T-helper 17 cell (primary cell): Measurements from ENCODE around the gene SNX3. TPM values are rescaled to one million over a fixed set of nuclear protein-coding genes. Genes with fewer than 3 reads are reported as not detected.
"Not testable (repeated sequence)": the region's sequence is repeated elsewhere in the genome, so short reads cannot be mapped to it uniquely, and the experiment has no call there.

Experiments
- ATAC-seq: fragments of 150-1000 bp; cut with Tn5 transposase; 2 replicates; pipeline ENCODE4 v1.10.0; 2021; ENCODE audit warnings: mild to moderate bottlenecking, moderate library complexity
- DNase-seq, 3 donors: peaks; one replicate each; pipeline versions ENCODE4 v3.0.0 to v3.0.0-alpha.2; 2020 to 2021
- H3K9me3 ChIP-seq: one replicate; pipeline ENCODE4 v1.7.0; 2013; ENCODE audit warnings: low read length, mild to moderate bottlenecking; ENCODE audit not compliant: control insufficient read depth, poor library complexity, severe bottlenecking
- H3K27ac Mint-ChIP-seq: one replicate; pipeline ENCODE4 v1.8.0; 2022; ENCODE audit warnings: mild to moderate bottlenecking, moderate library complexity, mixed read lengths
- H3K27me3 Mint-ChIP-seq: one replicate; pipeline ENCODE4 v1.8.0; 2022; ENCODE audit warnings: mixed read lengths
- H3K36me3 Mint-ChIP-seq: one replicate; pipeline ENCODE4 v1.8.0; 2022; ENCODE audit warnings: low read depth, mixed read lengths
- H3K4me1 Mint-ChIP-seq: one replicate; pipeline ENCODE4 v1.8.0; 2022; ENCODE audit warnings: mild to moderate bottlenecking, mixed read lengths
- H3K4me3 Mint-ChIP-seq: one replicate; pipeline ENCODE4 v1.8.0; 2022; ENCODE audit warnings: mild to moderate bottlenecking, moderate library complexity, mixed read lengths
- total RNA-seq, 4 donors: library from RNA in 2 of 4; stranded (reverse) in 2 of 4; gene quantifications; one replicate each; pipeline ENCODE4 v1.2.3 and lab custom pipeline; 2022 to 2026

SNX3 gene
- total RNA-seq, 2 donors from 2014 or later, result 51.5 to 52.3 TPM

DNA sequence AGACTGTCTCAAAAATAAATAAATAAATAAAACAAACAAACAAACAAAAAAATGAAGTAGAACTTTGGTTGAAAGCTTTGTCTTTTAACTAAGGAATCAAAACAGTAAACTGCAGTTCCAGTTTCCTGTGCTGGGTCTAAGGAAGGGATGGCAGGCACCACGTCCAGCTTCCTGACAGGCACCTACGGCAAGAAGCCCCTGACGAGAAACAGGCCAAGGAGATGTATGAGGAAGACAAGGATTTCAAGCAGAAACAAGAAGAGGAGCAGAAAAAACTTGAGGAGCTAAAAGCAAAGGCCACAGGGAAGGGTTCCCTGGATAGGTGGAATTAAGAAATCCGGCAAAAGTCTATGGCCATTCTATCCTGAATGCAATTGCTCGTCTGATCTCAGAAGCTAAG is 8.8 kb downstream of the SNX3 start:
- Mint-ChIP-seq H3K36me3 (no peaks in the 10 kb centered on the region), H3K4me1 (peaks cover 36% of the 10 kb centered on the region), H3K27ac (no peak overlapping the region)

DNA sequence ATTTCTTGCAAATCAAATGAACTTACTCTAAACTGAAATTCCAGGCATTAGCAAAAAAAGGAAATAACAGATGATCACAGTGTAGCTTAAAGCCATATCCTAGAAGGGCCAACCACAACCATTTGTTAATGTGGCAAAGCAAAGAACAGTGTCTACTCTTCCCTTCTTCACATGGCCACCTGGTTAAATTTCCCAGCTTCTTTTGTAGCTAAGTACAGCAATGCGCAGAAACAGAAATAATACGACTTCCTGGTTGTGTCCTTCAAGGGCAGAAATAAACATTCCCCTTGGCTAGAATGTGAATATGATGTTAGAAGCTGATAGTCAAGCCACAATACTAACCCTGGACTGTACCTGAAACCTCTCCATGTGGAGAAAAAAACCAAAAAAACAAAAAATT is 9.6 kb downstream of the SNX3 start:
- no peak overlapping the region for H3K27ac Mint-ChIP-seq
- H3K36me3 Mint-ChIP-seq, result no peaks in the 10 kb centered on the region
- no peaks in the 10 kb centered on the region for H3K9me3 ChIP-seq
- ATAC-seq, result no peak
- H3K27me3 Mint-ChIP-seq, result no peaks in the 10 kb centered on the region
- no peak for DNase-seq
- H3K4me1 Mint-ChIP-seq, result peaks cover 31% of the 10 kb centered on the region
- no peak overlapping the region for H3K4me3 Mint-ChIP-seq

More for the DNA sequence above, 8.8 kb downstream of the SNX3 start:
- Mint-ChIP-seq H3K27me3 (no peaks in the 10 kb centered on the region), H3K4me3 (no peak overlapping the region)
- DNase-seq (no peak), ATAC-seq (no peak)
- H3K9me3 ChIP-seq, result no peaks in the 10 kb centered on the region

DNA sequence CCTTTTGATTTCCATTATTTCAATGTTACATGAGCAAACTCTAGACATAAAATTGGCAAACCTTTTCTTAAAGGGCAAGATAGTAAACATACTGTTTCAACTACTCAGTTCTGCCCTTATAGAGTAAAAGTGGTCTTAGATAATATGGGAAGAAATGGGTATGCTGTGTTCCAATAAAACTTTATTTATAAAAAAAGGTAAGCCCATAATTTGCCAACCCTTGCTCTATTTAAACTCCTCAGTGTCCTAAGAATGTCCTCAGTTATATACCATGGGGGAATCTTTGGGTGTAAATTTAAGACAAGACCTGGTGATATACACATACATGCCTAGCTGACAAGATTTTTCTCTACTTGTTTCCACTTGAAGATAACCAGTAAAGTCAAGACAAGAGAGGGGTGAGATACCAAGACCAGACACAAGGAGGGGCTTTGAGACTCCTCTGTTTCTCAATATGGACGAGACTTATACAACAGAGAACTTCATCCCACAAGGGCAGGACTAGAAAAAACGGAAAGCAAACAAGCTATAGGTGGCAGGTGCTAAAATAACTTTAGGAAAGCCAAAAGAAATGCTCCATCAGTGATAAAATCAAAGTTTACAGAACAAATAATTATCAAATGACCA is 10.5 kb downstream of the SNX3 start:
- H3K27me3 Mint-ChIP-seq, result no peaks in the 10 kb centered on the region
- ATAC-seq (no peak), DNase-seq (no peak)
- H3K27ac Mint-ChIP-seq, result no peak overlapping the region
- H3K4me1 Mint-ChIP-seq, result peaks cover 31% of the 10 kb centered on the region
- H3K36me3 Mint-ChIP-seq, result no peaks in the 10 kb centered on the region
- no peaks in the 10 kb centered on the region for H3K9me3 ChIP-seq
- no peak overlapping the region for H3K4me3 Mint-ChIP-seq

DNA sequence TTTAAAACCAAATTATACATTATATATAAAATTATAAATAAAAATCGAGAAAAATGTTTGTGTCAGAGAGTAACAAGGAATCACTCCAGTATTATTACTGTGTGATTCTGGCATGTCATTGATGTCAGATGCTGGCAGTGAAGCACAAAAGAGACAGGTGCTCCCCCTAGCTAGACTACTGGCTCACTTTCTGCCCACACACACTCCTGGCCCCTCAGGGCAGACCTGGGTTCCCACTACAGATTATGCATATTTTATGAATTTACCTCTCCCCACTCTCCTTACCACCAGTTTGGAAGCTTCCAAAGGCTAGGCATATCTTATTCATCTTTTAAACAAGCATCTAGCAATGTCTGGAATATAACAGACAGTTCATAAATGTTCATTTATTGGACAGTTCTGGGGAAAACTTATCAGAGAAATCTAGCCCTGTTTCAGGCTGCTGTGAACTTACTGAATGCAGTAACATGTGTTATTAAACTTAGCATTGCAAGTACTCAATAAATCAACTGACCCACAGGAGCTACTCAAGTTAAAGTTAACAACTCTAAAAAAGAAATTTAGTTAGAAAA is 12.8 kb downstream of the SNX3 start:
- H3K27ac Mint-ChIP-seq, result no peak overlapping the region
- H3K36me3 Mint-ChIP-seq, result no peaks in the 10 kb centered on the region
- H3K4me1 Mint-ChIP-seq, result peaks cover 19% of the 10 kb centered on the region
- no peak overlapping the region for H3K4me3 Mint-ChIP-seq
- H3K9me3 ChIP-seq, result no peaks in the 10 kb centered on the region
- ATAC-seq (no peak), DNase-seq (no peak)
- H3K27me3 Mint-ChIP-seq, result no peaks in the 10 kb centered on the region

DNA sequence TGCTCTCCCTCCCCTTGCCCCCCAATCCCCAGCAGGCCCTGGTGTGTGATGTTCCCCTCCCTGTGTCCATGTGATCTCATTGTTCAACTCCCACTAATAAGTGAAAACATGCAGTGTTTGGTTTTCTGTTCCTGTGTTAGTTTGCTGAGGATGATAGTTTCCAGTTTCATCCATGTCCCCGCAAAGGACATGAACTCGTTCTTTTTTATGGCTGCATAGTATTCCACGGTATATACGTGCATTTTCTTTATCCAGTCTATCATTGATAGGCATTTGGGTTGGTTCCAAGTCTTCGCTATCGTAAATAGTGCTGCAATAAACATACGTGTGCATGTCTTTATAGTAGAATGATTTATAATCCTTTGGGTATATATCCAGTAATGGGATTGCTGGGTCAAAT is 15.7 kb downstream of the SNX3 start:
- ATAC-seq, H3K27ac Mint-ChIP-seq, H3K4me3 Mint-ChIP-seq, H3K9me3 ChIP-seq, H3K27me3 Mint-ChIP-seq, H3K36me3 Mint-ChIP-seq, H3K4me1 Mint-ChIP-seq, DNase-seq: not testable (repeated sequence)

DNA sequence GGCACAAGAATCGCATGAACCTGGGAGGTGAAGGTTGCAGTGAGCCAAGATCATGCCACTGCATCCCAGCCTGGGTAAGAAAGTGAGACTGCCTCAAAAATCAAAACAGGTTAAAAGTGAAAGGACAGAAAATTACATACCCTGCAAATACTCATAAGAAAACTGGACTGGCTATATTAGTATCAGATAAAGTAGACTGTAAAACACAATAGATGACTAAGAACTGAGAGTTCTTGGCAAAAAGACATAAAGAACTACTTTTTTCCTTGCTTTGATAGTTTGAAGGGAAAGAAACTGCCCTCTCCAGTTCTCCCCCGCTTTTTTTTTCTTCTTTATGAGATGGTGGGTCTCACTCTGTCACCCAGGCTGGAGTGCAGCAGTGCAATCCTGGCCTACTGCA is 17.0 kb downstream of the SNX3 start:
- no peaks in the 10 kb centered on the region for H3K9me3 ChIP-seq
- Mint-ChIP-seq H3K4me1 (peaks cover 12% of the 10 kb centered on the region), H3K27me3 (no peaks in the 10 kb centered on the region), H3K27ac (no peak overlapping the region), H3K4me3 (no peak overlapping the region), H3K36me3 (no peaks in the 10 kb centered on the region)
- no peak for ATAC-seq
- no peak for DNase-seq

DNA sequence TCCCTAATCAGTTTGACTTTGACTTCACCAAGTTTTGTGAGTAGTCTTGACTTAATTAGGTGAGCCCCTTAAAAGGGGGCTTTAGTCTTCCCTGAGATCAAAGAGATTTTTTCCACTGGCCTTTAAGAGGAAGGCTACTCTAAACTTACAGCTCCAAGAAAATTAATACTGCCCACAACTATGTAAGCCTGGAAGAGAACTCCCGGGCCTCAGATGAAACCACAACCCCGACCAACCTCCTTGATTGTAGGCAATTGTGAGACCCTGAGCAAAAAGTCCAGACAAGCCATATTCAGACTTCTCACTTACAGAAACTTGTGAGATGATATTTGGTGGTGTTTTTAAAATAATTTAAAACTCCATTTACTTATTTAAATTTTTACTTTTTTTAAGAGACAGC is 18.1 kb downstream of the SNX3 start:
- Mint-ChIP-seq H3K4me3 (no peak overlapping the region), H3K27ac (no peak overlapping the region), H3K4me1 (peaks cover 10% of the 10 kb centered on the region), H3K27me3 (no peaks in the 10 kb centered on the region), H3K36me3 (no peaks in the 10 kb centered on the region)
- ATAC-seq (no peak), DNase-seq (no peak)
- no peaks in the 10 kb centered on the region for H3K9me3 ChIP-seq

DNA sequence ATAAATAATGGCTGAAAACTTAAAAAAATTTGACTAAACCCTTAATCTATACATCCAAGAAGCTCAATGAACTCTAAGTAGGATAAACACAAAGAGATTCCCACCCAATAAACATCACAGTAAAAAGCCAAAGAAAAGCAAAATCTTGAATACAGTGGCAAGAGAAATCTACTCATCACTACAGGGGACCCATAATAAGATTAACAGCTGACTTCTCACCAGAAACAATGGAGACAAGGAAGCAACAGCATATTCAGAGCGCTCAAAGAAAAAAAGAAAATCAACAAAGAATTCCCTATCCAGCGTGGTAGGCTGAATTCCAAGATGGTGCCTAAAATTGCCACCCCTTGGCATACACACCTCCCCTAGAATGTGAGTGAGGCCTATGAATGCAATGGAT is 18.6 kb downstream of the SNX3 start:
- H3K27me3 Mint-ChIP-seq, result no peaks in the 10 kb centered on the region

DNA sequence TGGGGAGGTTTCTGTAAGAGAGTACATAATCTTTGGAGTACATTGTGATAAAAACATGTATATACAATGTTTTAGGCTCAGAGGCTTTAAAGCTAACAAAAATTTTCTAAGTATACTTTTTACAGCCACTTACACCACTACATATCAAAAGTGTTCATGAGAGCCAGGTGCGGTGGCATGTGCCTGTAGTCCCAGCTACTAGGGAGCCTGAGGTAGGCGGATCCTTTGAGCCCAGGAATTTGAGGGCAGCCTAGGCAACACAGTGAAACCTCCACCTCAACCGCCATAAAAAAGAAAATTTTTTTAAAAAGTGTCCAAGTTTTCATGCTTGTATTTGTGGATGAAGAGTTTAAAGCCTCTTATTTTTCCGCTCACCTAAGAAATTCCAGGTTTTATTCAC is 22.5 kb downstream of the SNX3 start:
- DNase-seq (no peak), ATAC-seq (no peak)
- no peaks in the 10 kb centered on the region for H3K27me3 Mint-ChIP-seq
- no peak overlapping the region for H3K27ac Mint-ChIP-seq
- H3K36me3 Mint-ChIP-seq, result no peaks in the 10 kb centered on the region
- H3K4me3 Mint-ChIP-seq, result no peak overlapping the region
- H3K9me3 ChIP-seq, result no peaks in the 10 kb centered on the region
- peaks cover 12% of the 10 kb centered on the region for H3K4me1 Mint-ChIP-seq

More for the DNA sequence above, 18.6 kb downstream of the SNX3 start:
- Mint-ChIP-seq H3K4me1 (peaks cover 10% of the 10 kb centered on the region), H3K27ac (no peak overlapping the region), H3K36me3 (no peaks in the 10 kb centered on the region), H3K4me3 (no peak overlapping the region)
- ATAC-seq (no peak), DNase-seq (no peak)
- no peaks in the 10 kb centered on the region for H3K9me3 ChIP-seq

DNA sequence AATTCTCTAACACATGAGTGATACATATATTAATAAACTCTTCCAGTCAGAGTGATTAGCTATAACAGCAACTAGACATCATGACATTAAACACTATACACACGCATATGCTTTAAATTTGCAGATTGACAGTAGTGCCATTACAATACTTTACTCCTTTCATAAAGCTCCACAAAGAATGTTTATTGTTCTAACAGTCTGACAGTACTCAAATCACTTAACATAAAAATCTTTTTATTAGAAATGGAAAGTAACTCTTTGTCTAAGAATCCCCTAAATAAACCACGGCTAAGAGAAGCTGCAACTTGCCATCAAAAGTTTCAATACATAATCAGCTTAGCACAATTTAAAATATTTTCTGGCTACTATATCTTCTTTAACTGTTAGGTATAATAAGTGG is 24.0 kb downstream of the SNX3 start:
- Mint-ChIP-seq H3K36me3 (no peaks in the 10 kb centered on the region), H3K4me1 (peaks cover 14% of the 10 kb centered on the region), H3K27me3 (no peaks in the 10 kb centered on the region), H3K27ac (no peak overlapping the region), H3K4me3 (no peak overlapping the region)
- no peak for DNase-seq
- no peaks in the 10 kb centered on the region for H3K9me3 ChIP-seq
- ATAC-seq, result no peak

DNA sequence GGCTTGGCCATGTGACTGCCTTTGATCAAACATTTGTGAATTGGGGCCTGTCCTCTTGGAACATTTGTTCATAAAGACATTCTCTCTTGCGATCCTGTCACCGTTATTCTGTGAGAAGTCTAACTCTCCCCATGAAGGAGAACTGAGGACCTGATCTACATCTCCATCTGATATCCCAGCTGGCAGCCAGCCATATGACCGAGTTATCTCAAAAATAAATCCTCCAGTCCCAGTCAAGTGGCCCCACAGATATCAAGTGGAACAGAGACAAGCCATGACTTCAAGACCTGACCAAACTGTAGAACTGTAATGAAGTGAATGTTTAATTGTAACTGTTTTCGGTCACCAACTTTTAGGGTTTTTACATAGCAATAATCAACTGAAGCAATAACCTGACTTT is 25.7 kb downstream of the SNX3 start:
- no peak for ATAC-seq
- Mint-ChIP-seq H3K27ac (no peak overlapping the region), H3K4me1 (peaks cover 19% of the 10 kb centered on the region), H3K27me3 (no peaks in the 10 kb centered on the region), H3K36me3 (no peaks in the 10 kb centered on the region), H3K4me3 (no peak overlapping the region)
- DNase-seq, result no peak
- no peaks in the 10 kb centered on the region for H3K9me3 ChIP-seq

DNA sequence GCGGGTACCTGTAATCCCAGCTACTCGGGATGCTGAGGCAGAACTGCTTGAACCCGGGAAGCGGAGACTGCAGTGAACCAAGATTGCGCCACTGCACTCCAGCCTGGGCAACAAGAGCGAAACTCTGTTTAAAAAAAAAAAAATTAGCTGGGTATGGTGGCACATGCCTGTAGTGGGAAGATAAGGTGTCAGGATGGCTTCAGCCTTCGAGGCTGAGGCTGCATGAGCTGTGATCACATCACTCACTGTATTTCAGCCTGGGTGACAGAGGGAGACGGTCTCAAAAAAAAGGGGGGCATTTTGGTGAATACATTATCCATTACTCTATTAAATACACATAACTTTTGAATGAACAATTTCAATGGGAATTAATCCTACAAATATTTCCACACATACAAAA is 32.4 kb downstream of the SNX3 start:
- no peak overlapping the region for H3K27ac Mint-ChIP-seq
- no peaks in the 10 kb centered on the region for H3K9me3 ChIP-seq
- ATAC-seq, result no peak

DNA sequence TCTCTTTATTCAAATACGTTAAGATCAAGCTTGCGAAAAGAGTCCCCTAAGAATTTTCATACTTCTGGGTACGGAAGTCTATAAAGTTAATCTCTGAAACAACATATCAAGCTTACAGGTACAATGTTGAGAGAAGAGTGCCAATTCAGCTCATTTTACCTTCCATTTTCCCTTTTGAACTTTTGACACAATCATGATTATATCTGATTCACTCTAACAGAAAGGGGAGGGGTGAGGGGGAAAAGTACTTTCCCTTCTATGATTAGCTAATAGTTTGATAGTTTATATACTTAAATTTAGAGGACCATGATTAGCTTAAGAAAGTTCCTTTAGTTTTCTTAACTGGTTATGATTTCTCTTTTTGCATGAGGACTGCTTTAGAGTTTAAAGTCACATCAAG is 33.5 kb downstream of the SNX3 start:
- H3K4me3 Mint-ChIP-seq, result no peak overlapping the region
- no peak for DNase-seq
- no peaks in the 10 kb centered on the region for H3K9me3 ChIP-seq
- H3K36me3 Mint-ChIP-seq, result peaks cover 3% of the 10 kb centered on the region
- H3K4me1 Mint-ChIP-seq, result peaks cover 21% of the 10 kb centered on the region
- no peak overlapping the region for H3K27ac Mint-ChIP-seq
- no peak for ATAC-seq
- H3K27me3 Mint-ChIP-seq, result no peaks in the 10 kb centered on the region

More for the DNA sequence above, 32.4 kb downstream of the SNX3 start:
- no peak for DNase-seq
- H3K36me3 Mint-ChIP-seq, result no peaks in the 10 kb centered on the region
- no peak overlapping the region for H3K4me3 Mint-ChIP-seq
- no peaks in the 10 kb centered on the region for H3K27me3 Mint-ChIP-seq
- peaks cover 19% of the 10 kb centered on the region for H3K4me1 Mint-ChIP-seq

DNA sequence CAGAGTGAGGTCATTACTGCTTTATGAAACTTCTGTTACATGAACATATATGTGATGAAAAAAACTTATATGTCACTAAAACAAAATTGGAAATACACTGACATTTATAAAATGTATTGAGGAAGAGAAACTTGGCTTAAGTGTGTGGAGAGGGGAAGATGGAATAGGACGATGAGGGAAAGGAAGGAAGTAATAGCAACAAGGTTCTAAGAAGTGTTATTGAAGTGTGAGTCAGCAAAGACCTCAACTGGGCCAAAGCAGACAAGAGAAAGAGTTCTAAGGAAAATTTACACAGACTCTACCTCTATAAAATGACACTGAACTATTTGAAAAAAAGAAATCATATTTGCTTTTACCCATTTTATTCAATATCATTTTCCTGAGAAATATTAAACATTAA is 38.3 kb downstream of the SNX3 start:
- H3K9me3 ChIP-seq, result no peaks in the 10 kb centered on the region
- Mint-ChIP-seq H3K4me1 (peaks cover 14% of the 10 kb centered on the region), H3K27me3 (no peaks in the 10 kb centered on the region), H3K27ac (no peak overlapping the region), H3K36me3 (peaks cover 15% of the 10 kb centered on the region), H3K4me3 (no peak overlapping the region)
- no peak for ATAC-seq
- DNase-seq, result no peak
